Astrocyte (in vitro differentiated cells and primary cell): Measurements from ENCODE around the gene INPP5K. TPM values are rescaled to one million over a fixed set of nuclear protein-coding genes. Genes with fewer than 3 reads are reported as not detected.

Experiments used
- DNase-seq: peaks from one replicate; pipeline ENCODE4 v3.0.0-alpha.2; 2010; ENCODE audit warnings: low read depth
- FAIRE-seq: peaks from 2 replicates; lab custom pipeline; 2011; peaks lifted over from hg19 to GRCh38; lab: Jason Lieb, UNC
- H2AFZ ChIP-seq: 2 replicates; pipeline ENCODE4 v1.6.0; 2012; ENCODE audit warnings: low read depth, low read length, inconsistent platforms
- H3K27ac ChIP-seq: 2 replicates; pipeline ENCODE4 v1.5.1; 2011; ENCODE audit warnings: low read depth, low read length, inconsistent platforms
- H3K27me3 ChIP-seq: 2 replicates; pipeline ENCODE4 v1.6.0; 2011; ENCODE audit warnings: low read length, inconsistent platforms; ENCODE audit not compliant: insufficient read depth
- H3K36me3 ChIP-seq: 2 replicates; pipeline ENCODE4 v1.5.1; 2011; ENCODE audit warnings: low read length, inconsistent platforms; ENCODE audit not compliant: insufficient read depth
- H3K4me1 ChIP-seq: 2 replicates; pipeline ENCODE4 v1.5.1; 2011; ENCODE audit warnings: low read length, inconsistent platforms; ENCODE audit not compliant: insufficient read depth
- H3K4me2 ChIP-seq: 2 replicates; pipeline ENCODE4 v1.6.0; 2012; ENCODE audit warnings: low read length, inconsistent platforms
- H3K4me3 ChIP-seq: 2 replicates; pipeline ENCODE4 v1.5.1; 2011; ENCODE audit warnings: low read depth, mild to moderate bottlenecking, low read length, inconsistent platforms; ENCODE audit not compliant: insufficient read depth
- H3K79me2 ChIP-seq: 2 replicates; pipeline ENCODE4 v1.6.0; 2012; ENCODE audit warnings: mild to moderate bottlenecking, low read length, inconsistent platforms; ENCODE audit not compliant: insufficient read depth
- H3K9ac ChIP-seq: 2 replicates; pipeline ENCODE4 v1.6.0; 2012; ENCODE audit warnings: mild to moderate bottlenecking, low read length, inconsistent platforms
- H3K9me3 ChIP-seq: 2 replicates; pipeline ENCODE4 v1.5.1; 2012; ENCODE audit warnings: low read depth, mild to moderate bottlenecking, low read length, inconsistent platforms; ENCODE audit not compliant: insufficient read depth
- H4K20me1 ChIP-seq: 2 replicates; pipeline ENCODE4 v1.6.0; 2012; ENCODE audit warnings: low read length, inconsistent platforms; ENCODE audit not compliant: insufficient read depth
- H3K27ac Mint-ChIP-seq: one replicate; pipeline ENCODE4 v1.8.0; 2021; ENCODE audit warnings: mild to moderate bottlenecking, mixed read lengths; ENCODE audit not compliant: unreplicated experiment
- H3K27me3 Mint-ChIP-seq: one replicate; pipeline ENCODE4 v1.8.0; 2021; ENCODE audit warnings: low read depth, mixed read lengths; ENCODE audit not compliant: unreplicated experiment
- H3K36me3 Mint-ChIP-seq: one replicate; pipeline ENCODE4 v1.8.0; 2021; ENCODE audit warnings: low read depth, mixed read lengths; ENCODE audit not compliant: unreplicated experiment
- H3K4me1 Mint-ChIP-seq: one replicate; pipeline ENCODE4 v1.8.0; 2021; ENCODE audit warnings: low read depth, mixed read lengths; ENCODE audit not compliant: unreplicated experiment
- H3K4me3 Mint-ChIP-seq: one replicate; pipeline ENCODE4 v1.8.0; 2021; ENCODE audit warnings: mild to moderate bottlenecking, moderate library complexity, mixed read lengths; ENCODE audit not compliant: unreplicated experiment
- H3K9me3 Mint-ChIP-seq: one replicate; pipeline ENCODE4 v1.8.0; 2021; ENCODE audit warnings: mild to moderate bottlenecking, mixed read lengths; ENCODE audit not compliant: unreplicated experiment
- EZH2 ChIP-seq: IDR thresholded peaks from 2 replicates; pipeline ENCODE4 v1.6.1; 2012; ENCODE audit warnings: mild to moderate bottlenecking, low read length, inconsistent platforms; ENCODE audit not compliant: insufficient read depth
- total RNA-seq: library from RNA; stranded (reverse); gene quantifications from 2 replicates; pipeline ENCODE4 v1.2.1, GENCODE V29; 2021
- TF ChIP-seq, protein P1 (sequence below): IDR thresholded peaks from 2 replicates; pipeline ENCODE4 v1.5.1; 2011; ENCODE audit warnings: low read depth, mild to moderate bottlenecking, inconsistent platforms, low read length, moderate library complexity; ENCODE audit not compliant: insufficient read depth

INPP5K gene
- total RNA-seq, 1 donor from 2014 or later, result 26.7 TPM

DNA sequence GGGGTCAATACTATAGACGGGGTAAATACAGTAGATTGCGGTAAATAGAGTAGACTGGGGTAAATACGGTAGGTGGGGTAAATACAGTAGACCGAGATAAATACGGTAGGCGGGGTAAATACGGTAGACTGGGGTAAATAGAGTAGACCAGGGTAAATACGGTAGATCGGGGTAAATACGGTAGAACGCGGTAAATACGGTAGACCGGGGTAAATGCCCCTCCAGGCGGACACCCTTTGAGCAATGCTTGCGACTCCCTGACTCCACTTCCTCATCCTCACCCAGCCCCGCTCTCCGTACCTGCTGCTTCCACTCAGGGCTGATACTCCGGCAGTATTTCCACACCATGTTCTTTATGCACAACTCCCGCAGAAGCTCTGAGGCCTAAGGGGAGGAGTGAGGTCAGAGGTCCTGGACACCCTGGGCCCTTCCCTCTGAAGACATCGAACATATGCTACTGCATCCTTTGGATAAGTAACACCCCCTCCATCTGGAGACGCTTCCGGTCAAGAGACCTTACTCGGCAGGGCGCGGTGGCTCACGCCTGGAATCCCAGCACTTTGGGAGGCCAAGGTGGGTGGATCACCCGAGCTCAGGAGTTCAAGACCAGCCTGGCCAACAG is 47.1 kb downstream of the INPP5K start:
- no peak overlapping the region for H3K4me2 ChIP-seq
- H3K9me3 ChIP-seq, result no peaks in the 10 kb centered on the region
- TF ChIP-seq, protein P1, sequence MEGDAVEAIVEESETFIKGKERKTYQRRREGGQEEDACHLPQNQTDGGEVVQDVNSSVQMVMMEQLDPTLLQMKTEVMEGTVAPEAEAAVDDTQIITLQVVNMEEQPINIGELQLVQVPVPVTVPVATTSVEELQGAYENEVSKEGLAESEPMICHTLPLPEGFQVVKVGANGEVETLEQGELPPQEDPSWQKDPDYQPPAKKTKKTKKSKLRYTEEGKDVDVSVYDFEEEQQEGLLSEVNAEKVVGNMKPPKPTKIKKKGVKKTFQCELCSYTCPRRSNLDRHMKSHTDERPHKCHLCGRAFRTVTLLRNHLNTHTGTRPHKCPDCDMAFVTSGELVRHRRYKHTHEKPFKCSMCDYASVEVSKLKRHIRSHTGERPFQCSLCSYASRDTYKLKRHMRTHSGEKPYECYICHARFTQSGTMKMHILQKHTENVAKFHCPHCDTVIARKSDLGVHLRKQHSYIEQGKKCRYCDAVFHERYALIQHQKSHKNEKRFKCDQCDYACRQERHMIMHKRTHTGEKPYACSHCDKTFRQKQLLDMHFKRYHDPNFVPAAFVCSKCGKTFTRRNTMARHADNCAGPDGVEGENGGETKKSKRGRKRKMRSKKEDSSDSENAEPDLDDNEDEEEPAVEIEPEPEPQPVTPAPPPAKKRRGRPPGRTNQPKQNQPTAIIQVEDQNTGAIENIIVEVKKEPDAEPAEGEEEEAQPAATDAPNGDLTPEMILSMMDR, result no peak
- no peak for TF ChIP-seq EZH2
- H3K4me3 ChIP-seq, result no peak overlapping the region
- H3K4me3 Mint-ChIP-seq, result no peak overlapping the region
- peaks cover 35% of the 10 kb centered on the region for H4K20me1 ChIP-seq
- H3K9me3 Mint-ChIP-seq, result no peaks in the 10 kb centered on the region
- H3K27ac Mint-ChIP-seq, result no peak overlapping the region
- H3K27ac ChIP-seq, result no peak overlapping the region
- H3K9ac ChIP-seq, result no peak overlapping the region
- no peak for FAIRE-seq
- no peaks in the 10 kb centered on the region for H3K79me2 ChIP-seq
- H3K27me3 ChIP-seq, result no peaks in the 10 kb centered on the region
- peaks cover 24% of the 10 kb centered on the region for H3K36me3 Mint-ChIP-seq
- no peak overlapping the region for H2AFZ ChIP-seq
- H3K4me1 ChIP-seq, result no peaks in the 10 kb centered on the region
- H3K27me3 Mint-ChIP-seq, result no peaks in the 10 kb centered on the region
- H3K36me3 ChIP-seq, result peaks cover 14% of the 10 kb centered on the region
- peaks cover 3% of the 10 kb centered on the region for H3K4me1 Mint-ChIP-seq
- DNase-seq, result peak; percentile 78

DNA sequence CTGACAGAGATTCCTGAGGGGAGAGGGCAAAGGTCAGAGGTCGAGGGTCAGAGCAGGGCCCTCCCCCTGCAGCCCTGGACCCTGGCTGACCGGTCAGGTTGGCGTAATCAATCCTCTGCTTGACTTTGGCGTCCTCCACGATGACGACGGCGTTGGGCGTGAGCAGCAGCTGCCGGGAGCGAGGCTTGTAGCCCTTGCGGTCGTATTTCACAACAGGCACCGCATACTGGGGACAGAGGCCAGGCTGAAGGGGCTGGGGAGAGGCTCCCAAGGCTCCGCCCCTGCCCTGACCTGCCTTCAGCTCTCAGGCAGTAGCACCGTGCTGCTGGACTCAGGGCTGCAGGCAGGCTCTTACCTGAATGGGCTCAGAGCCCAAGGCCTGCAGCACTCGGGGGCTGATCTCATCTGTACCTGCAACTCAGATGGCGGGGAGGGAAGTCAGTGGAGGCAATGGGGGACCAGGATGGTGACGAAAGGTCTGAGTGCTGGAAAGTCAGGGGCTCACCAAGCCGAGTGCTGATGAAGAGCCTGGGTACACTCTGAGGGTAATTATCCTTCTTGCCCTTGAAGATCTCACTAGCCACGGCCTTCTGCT is 48.4 kb downstream of the INPP5K start:
- Histone ChIP-seq H3K9me3 (no peaks in the 10 kb centered on the region), H3K27me3 (no peaks in the 10 kb centered on the region), H3K36me3 (peaks cover 14% of the 10 kb centered on the region), H3K4me1 (peaks cover 8% of the 10 kb centered on the region), H3K27ac (no peak overlapping the region), H2AFZ (no peak overlapping the region), H4K20me1 (peaks cover 29% of the 10 kb centered on the region), H3K9ac (no peak overlapping the region), H3K79me2 (no peaks in the 10 kb centered on the region), H3K4me2 (no peak overlapping the region), H3K4me3 (no peak overlapping the region)
- Mint-ChIP-seq H3K27ac (no peak overlapping the region), H3K36me3 (peaks cover 24% of the 10 kb centered on the region), H3K27me3 (no peaks in the 10 kb centered on the region), H3K4me1 (peaks cover 3% of the 10 kb centered on the region), H3K4me3 (no peak overlapping the region), H3K9me3 (no peaks in the 10 kb centered on the region)
- TF ChIP-seq EZH2, result no peak
- DNase-seq, result no peak
- FAIRE-seq, result no peak

DNA sequence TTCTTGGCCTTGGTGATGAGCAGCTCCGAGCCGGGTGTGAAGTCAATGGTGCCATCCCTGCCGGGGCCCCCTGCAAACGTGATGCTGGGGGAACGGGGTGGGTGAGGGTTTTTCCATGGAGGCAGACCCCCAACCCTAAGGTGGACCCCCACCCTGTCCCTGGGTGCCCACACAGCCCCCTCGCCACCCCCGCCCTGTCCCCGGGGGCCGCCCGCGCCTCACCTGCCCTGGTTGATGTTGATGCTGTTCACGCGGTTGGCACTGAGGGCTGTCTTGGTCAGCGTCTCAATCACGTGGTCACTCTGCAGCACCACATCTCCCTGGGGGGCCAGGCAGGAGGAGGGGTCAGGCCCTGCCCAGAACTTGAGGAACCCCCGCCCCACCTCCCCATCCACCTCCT is 49.2 kb downstream of the INPP5K start:
- Histone ChIP-seq H3K27ac (no peak overlapping the region), H3K27me3 (no peaks in the 10 kb centered on the region), H3K4me3 (no peak overlapping the region), H3K4me1 (peaks cover 13% of the 10 kb centered on the region), H3K79me2 (no peaks in the 10 kb centered on the region), H3K9me3 (no peaks in the 10 kb centered on the region), H3K36me3 (peaks cover 11% of the 10 kb centered on the region), H3K4me2 (no peak overlapping the region), H3K9ac (no peak overlapping the region), H4K20me1 (peaks cover 26% of the 10 kb centered on the region), H2AFZ (no peak overlapping the region)
- DNase-seq (no peak), FAIRE-seq (no peak)
- Mint-ChIP-seq H3K27ac (no peak overlapping the region), H3K4me3 (no peak overlapping the region), H3K36me3 (peaks cover 27% of the 10 kb centered on the region), H3K4me1 (peaks cover 3% of the 10 kb centered on the region), H3K27me3 (no peaks in the 10 kb centered on the region), H3K9me3 (no peaks in the 10 kb centered on the region)
- TF ChIP-seq, protein P1, result no peak
- no peak for TF ChIP-seq EZH2
